Endothelial cell of umbilical vein (primary cell): ENCODE data around the gene TEX35. TPM values are rescaled to one million over a fixed set of nuclear protein-coding genes. Genes with fewer than 3 reads are reported as not detected.

Source experiments
- BruUV-seq: library from RNA; stranded (reverse); fragments of 400-500 nt; replicated peaks from 2 replicates; lab custom pipeline; 2021; lab: Mats Ljungman, UMichigan
- CTCF ChIA-PET: fragments of 300-600, 350-600 bp; sonication (Branson Sonifier 250); formaldehyde crosslinking; loops from one replicate; lab custom pipeline; 2021; ENCODE audit warnings: antibody characterized with exemption, inconsistent platforms; lab: Charles Lee
- POLR2A ChIA-PET: fragments of 300-600, 350-600 bp; sonication (Branson Sonifier 250); formaldehyde crosslinking; loops from one replicate; lab custom pipeline; 2021; ENCODE audit warnings: antibody characterized with exemption, inconsistent platforms; lab: Charles Lee
- DNase-seq: peaks from one replicate; pipeline ENCODE4 v3.0.0-alpha.2; 2011; ENCODE audit warnings: low read depth, low spot score
- FAIRE-seq: peaks from 2 replicates; lab custom pipeline; 2011; peaks lifted over from hg19 to GRCh38; lab: Jason Lieb, UNC
- H2AFZ ChIP-seq: 2 replicates; pipeline ENCODE4 v1.6.0; 2012; ENCODE audit warnings: low read depth, low read length, control low read depth, inconsistent platforms
- H3K27ac ChIP-seq: 2 replicates; pipeline ENCODE4 v1.5.1; 2011; ENCODE audit warnings: low read depth, mild to moderate bottlenecking, control low read depth, low read length, moderate library complexity; ENCODE audit not compliant: insufficient read depth
- H3K27me3 ChIP-seq, 2 experiments: 2 replicates each; pipeline versions ENCODE4 v1.6.0 to v1.6.1; 2011; ENCODE audit warnings: low read length in 2 of 2, mixed read lengths in 1 of 2; ENCODE audit not compliant: control insufficient read depth in 2 of 2, insufficient read depth in 2 of 2
- H3K36me3 ChIP-seq, 2 experiments: 2 replicates in 1 of 2; 3 replicates in 1 of 2; pipeline ENCODE4 v1.5.1; 2011; ENCODE audit warnings: low read length in 2 of 2, mild to moderate bottlenecking in 1 of 2, moderate library complexity in 1 of 2; ENCODE audit not compliant: control insufficient read depth in 2 of 2, insufficient read depth in 2 of 2; ENCODE audit errors: extremely low read depth in 1 of 2
- H3K4me1 ChIP-seq: 3 replicates; pipeline ENCODE4 v1.5.1; 2011; ENCODE audit warnings: mild to moderate bottlenecking, low read length; ENCODE audit not compliant: control insufficient read depth, insufficient read depth; ENCODE audit errors: extremely low read depth
- H3K4me2 ChIP-seq: 2 replicates; pipeline ENCODE4 v1.6.1; 2011; ENCODE audit warnings: low read length, control low read depth, mixed read lengths; ENCODE audit not compliant: insufficient read depth
- H3K4me3 ChIP-seq, 3 experiments: fragments of 200-600 bp in 1 of 3; sonication (generic), shearing (Covaris generic) in 1 of 3; replicated peaks in 1 of 3; 2 replicates each; pipeline ENCODE4 v1.5.1; 2011 to 2016; ENCODE audit warnings: control low read depth in 3 of 3, low read length in 3 of 3, mild to moderate bottlenecking in 2 of 3, inconsistent platforms in 1 of 3, low read depth in 1 of 3, moderate library complexity in 1 of 3; ENCODE audit not compliant: insufficient read depth in 1 of 3
- H3K79me2 ChIP-seq: 2 replicates; pipeline ENCODE4 v1.6.0; 2012; ENCODE audit warnings: low read length, inconsistent platforms; ENCODE audit not compliant: control insufficient read depth, insufficient read depth
- H3K9ac ChIP-seq: replicated peaks from 2 replicates; pipeline ENCODE3; 2011; ENCODE audit warnings: low read length, control low read depth; ENCODE audit not compliant: insufficient read depth; ENCODE audit errors: extremely low read depth
- H3K9me1 ChIP-seq: replicated peaks from 3 replicates; pipeline ENCODE4 v1.6.0; 2011; ENCODE audit warnings: mild to moderate bottlenecking, low read length; ENCODE audit not compliant: control insufficient read depth, insufficient read depth; ENCODE audit errors: extremely low read depth
- H3K9me3 ChIP-seq: replicated peaks from 2 replicates; pipeline ENCODE4 v1.5.1; 2012; ENCODE audit warnings: low read length, inconsistent platforms; ENCODE audit not compliant: control insufficient read depth, insufficient read depth
- H4K20me1 ChIP-seq: replicated peaks from 2 replicates; pipeline ENCODE3; 2011; ENCODE audit warnings: mild to moderate bottlenecking, low read length; ENCODE audit not compliant: control insufficient read depth, insufficient read depth; ENCODE audit errors: extremely low read depth
- CTCF ChIP-seq, 2 donors: IDR thresholded peaks; 1 replicate in 1 of 2; 2 replicates in 1 of 2; pipeline ENCODE4 v1.5.1; 2011; ENCODE audit warnings: low read length in 2 of 2, mild to moderate bottlenecking in 2 of 2, moderate library complexity in 2 of 2, control low read depth in 1 of 2, inconsistent platforms in 1 of 2, low read depth in 1 of 2; ENCODE audit not compliant: insufficient read depth in 1 of 2; ENCODE audit errors: extremely low read depth in 1 of 2
- EZH2 ChIP-seq: IDR thresholded peaks from 2 replicates; pipeline ENCODE4 v1.6.1; 2012; ENCODE audit warnings: borderline replicate concordance, low read depth, mild to moderate bottlenecking, moderate library complexity, low read length, inconsistent platforms; ENCODE audit not compliant: severe bottlenecking
- FOS ChIP-seq: IDR thresholded peaks from 2 replicates; pipeline ENCODE4 v1.6.1; 2011; ENCODE audit warnings: mild to moderate bottlenecking, low read length, moderate library complexity, borderline replicate concordance; ENCODE audit not compliant: insufficient read depth
- GATA2 ChIP-seq: IDR thresholded peaks from 2 replicates; pipeline ENCODE4 v1.7.0; 2011; ENCODE audit warnings: low read depth, mild to moderate bottlenecking, moderate library complexity, mixed read lengths, low read length; ENCODE audit not compliant: insufficient read length, insufficient read depth
- JUN ChIP-seq: IDR thresholded peaks from 2 replicates; pipeline ENCODE4 v1.6.1; 2011; ENCODE audit warnings: borderline replicate concordance, low read depth; ENCODE audit not compliant: insufficient read length, insufficient read depth
- MYC ChIP-seq: IDR thresholded peaks from one replicate; pipeline ENCODE4 v1.6.1; 2011; ENCODE audit warnings: mild to moderate bottlenecking, low read depth, low read length
- dilution Hi-C: fragments of 300-500 bp; cut with MboI; formaldehyde crosslinking; loops from one replicate; pipeline ENCODE4 v1.15.0; 2019; ENCODE audit warnings: low sequenced_read_pairs; ENCODE audit not compliant: extremely low pct_ligation_motif_present
- intact Hi-C: fragments of 100-400 bp; cut with micrococcal nuclease; formaldehyde crosslinking; loops from one replicate; pipeline ENCODE4 v1.10.0; 2022
- polyA plus RNA-seq, 4 experiments: library from polyadenylated mRNA; depleted of rRNA in 3 of 4; stranded (reverse) in 3 of 4; unstranded in 1 of 4; fragments of >200 nt; gene quantifications; 2 replicates each; pipeline versions ENCODE4 v1.2.1 to v1.2.3, GENCODE V29; 2011 to 2012; ENCODE audit warnings: missing spikeins in 1 of 4
- total RNA-seq: library from RNA; stranded (reverse); gene quantifications from 2 replicates; pipeline ENCODE4 v1.2.3, GENCODE V29; 2021

TEX35 gene
- total and polyA plus RNA-seq, 2 donors (not counting 3 experiments of a cell fraction or from before 2014, with no cell fraction given), result not detected

- dilution Hi-C loops, result no loop called here
- no TSS peak for BruUV-seq
- Histone ChIP-seq H3K4me3 (no peak overlapping the region), H3K9ac (no peak overlapping the region), H3K79me2 (no peaks in the 10 kb centered on the region), H3K4me1 (peaks cover 2% of the 10 kb centered on the region), H4K20me1 (no peaks in the 10 kb centered on the region), H3K9me3 (no peaks in the 10 kb centered on the region), H3K36me3 (no peaks in the 10 kb centered on the region), H3K27me3 (no peaks in the 10 kb centered on the region), H3K27ac (no peak overlapping the region), H3K9me1 (no peaks in the 10 kb centered on the region), H3K4me2 (no peak overlapping the region), H2AFZ (no peak overlapping the region)
- CTCF ChIA-PET, result interaction anchor here (1.0 to 2.2 kb wide), 5 partner anchors 13 to 190 kb away, joined by 3 to 11 read pairs (median 3); no protein-coding TSS in a partner anchor
- FAIRE-seq (no peak), DNase-seq (no peak)
- POLR2A ChIA-PET, result no interaction called here
- intact Hi-C loops, result no loop called here
- TF ChIP-seq CTCF (IDR thresholded peaks at IDR 0.05; ENCODE audit: extremely low read depth in 1 of 2, insufficient read depth in 1 of 2, low read depth in 1 of 2, low read length in 2 of 2), result no peak
- TF ChIP-seq GATA2, result no peak
- TF ChIP-seq EZH2, result no peak
- no peak for TF ChIP-seq MYC
- TF ChIP-seq FOS, result no peak
- TF ChIP-seq JUN, result no peak
Observed at GRCh38 chr1:178563099-178563820, 50.4 kb downstream of the TEX35 start.
